Stimulated activated CD4-positive, alpha-beta T cell treated with anti-CD3 and anti-CD28 coated beads, Interleukin-4, amount 100 ng/mL, for 48 hours (primary cell): ENCODE results near the gene ARID5B.
"Not testable (repeated sequence)": the region's sequence is repeated elsewhere in the genome, so short reads cannot be mapped to it uniquely, and the experiment has no call there.

ENCODE experiments used
- DNase-seq, 2 donors: peaks; one replicate each; pipeline ENCODE4 v3.0.0-alpha.2; 2020; ENCODE audit warnings: low read depth in 2 of 2

The ARID5B gene

DNA sequence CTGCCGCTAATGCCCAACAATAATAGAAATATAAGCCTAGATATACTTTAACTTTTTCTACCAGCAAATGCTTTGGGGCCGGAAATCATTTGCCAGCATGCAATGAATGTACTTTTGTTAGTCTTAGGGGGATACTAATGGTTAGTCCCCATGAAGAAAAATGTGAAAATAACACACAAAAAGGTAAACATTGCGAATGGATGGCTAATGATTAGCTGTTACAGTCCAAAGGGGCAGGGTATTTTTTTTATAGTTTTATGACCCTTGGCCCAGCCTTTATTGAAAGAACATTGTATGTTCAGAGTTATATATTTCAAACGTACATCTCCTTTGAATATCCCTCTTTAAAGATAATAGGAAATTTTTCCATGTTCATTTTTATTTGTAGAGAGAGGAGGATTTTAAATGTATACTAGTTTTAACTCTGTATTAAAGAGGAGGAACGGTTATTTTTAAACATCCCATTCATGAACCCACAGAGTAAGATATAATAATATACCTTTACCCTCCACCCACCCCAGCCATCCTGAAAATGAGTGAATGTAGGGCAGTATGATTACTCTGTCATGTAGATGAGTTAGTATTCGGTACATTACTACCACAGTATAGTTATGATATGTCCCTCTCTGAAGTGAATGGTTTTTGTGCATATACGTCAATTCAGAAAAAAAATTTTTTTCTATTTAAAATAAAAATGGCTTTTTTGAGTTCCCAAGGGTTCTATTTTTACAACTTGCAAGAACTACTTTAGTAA lies 63.6 kb downstream of the ARID5B start:
- no peak for DNase-seq

DNA sequence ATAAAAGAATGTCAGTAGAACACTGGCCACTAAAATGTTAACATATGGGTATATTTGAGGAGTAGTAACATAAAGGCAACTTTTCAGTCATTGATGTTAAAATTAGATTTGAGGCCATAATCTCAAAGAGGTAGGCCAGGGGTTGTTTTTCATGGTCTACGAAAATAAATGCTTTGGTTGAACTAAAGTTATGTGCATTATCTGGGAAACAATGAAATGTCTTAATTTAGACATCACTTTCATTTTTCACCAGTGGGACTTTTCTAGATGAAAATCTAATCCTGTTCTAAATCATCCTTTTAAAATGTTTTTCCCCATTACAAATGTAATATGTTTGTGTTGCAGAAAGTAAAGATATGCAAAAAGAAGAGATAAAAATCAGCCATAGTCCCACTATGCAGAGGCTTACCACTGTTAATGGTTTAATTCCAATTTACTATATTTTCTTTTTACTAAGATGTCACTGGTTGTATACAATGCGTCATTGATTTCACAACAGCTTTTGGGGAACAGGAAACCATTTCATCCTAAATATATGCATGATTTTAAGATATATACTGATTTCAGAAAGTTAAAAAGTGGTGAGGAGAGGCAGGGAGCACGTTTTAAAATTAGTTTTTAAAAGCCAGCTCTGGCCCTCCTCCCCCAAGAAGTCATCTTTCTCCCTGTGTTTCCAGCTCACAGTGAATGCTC lies 64.3 kb downstream of the ARID5B start:
- no peak for DNase-seq

DNA sequence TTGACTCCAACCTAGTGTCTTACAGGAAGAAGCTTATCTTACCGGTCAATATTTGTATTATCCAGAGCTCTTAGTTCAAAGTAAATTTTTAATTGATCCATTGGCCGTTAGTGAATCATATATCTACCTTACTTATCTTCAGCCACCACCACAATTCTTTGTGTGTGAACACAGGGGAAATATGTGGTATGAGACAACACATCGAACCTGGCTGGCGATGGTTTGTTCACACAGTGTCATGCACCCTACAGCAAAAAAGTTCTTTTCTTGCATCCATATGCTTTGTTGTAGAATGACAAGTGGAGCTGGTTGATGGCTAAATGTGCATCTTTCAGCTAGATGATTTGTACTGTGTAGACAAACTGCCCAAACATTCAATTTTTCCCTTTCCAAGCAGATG lies 65.8 kb downstream of the ARID5B start:
- DNase-seq = no peak

DNA sequence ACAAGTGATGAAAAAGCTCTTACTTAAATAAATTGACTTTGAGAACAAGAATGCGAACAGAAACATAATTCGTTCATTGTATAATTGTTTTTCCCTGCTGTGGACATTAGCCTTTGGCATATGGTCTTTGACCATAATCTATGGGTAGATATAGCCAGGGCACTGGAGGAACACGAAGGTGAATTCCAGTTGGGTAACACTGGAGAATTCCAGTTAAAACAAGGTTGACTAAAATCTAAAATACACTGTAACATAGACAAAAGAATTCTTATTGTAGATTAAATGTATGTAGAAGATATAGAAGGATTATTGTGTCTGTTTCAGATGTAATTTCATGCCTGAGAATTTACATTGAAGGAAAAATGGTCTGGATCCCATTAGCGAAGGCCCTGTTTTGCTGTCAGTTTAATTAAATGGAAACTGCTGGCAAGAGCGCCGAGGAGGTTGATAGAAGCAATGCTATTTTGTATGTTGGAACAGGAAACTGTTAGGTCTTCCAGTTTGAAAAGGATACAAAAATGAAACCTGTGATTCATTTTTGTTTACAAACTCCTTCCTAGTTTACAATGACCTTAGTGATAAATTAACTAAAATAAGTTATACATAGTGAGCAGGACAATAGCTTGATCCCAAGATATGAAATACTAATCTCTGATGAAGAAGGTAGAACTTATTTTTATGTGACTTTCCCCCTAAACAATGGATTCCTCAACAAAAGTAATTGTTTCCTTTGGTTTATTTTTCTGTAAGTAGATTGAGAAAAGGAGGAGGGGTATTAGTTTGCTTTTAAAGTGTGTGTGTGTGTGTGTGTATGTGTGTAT lies 68.9 kb downstream of the ARID5B start:
- DNase-seq = no peak

DNA sequence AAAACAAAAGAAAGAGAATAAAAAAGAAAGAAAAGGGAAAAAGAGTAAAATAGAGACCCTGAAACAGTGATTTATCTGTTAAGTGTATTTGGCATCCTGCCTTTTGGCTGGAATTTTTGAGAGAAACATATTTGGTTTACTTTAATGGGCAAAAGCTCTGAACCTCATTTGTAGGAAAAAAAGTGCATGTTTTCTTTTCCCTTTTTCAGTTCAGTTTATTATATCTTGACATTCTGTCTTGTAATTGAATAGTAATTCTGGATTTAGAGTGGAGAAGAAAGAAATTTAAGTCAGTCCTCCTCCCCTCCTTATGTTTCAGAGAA lies 69.5 kb downstream of the ARID5B start:
- no peak for DNase-seq

DNA sequence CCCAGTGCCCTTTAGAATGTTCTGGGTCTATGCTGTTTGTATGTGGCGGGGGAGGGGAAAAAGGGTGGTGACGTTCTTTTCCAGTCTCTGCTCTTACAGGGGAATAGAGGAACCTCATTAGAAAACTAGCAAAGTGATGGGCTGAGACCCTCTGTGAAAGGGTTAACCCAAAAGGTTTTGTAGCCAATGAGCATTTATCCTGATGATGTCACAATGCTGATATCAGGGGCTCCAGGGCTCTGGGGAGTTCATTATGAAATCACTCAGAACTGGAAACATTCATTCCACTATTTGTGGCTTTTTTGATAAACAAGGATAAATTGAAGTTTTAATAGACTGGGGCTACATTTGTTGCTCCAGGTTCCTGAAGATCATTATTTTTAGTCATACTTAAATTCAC lies 71.7 kb downstream of the ARID5B start:
- DNase-seq = no peak

DNA sequence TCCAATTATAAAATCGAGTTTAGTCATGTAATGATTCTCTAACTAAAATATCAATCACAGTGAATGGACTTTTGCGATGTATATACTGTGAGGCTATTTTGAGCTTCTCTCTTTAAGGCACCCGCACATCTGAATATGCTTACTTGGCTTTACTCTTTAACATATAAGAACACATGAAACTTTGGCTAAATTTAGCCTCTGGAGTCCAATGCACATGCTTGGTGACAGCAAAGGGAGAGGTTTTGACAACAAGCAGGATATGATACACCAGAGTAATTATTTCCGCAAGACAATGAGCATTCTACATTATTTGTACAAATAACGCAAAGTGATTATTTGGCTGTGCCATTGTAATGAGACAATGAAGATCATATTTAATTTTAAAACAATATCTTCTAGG lies 72.4 kb downstream of the ARID5B start:
- no peak for DNase-seq

DNA sequence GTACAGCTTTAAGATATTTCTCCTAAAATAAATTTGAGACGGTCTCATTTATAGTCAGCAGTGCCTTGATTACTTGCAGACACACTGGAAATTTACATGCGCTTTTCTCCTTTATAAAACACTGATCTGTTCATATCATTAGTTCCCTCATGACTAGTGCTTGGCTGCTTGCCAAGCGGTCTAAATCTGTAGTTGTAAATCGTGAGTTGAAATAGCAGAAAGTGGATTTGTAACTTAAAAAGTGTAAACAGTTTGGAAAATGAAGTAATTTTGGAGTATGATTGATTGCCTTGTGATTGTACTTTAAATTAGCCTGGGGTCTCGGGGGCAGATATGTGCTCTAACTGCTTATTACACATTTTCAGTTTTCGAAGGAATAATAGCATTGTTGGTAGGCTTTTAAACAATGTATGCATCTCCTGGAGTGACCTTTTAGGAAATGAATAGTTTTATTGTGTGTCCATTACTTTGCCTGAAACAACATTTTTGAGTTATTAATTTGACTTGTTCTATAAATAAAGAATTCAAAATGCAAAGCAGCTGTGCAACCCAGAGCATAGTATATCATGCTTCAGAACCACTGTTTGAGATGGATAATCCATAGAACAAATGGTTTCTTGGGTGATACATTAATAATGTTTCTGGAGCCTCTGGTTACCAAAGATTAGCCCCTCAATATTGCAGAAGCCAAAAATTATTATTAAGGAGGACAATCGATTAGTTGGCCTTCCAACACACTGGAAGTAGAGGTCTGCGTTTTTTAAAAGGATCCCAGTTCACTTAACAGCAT lies 73.3 kb downstream of the ARID5B start:
- DNase-seq = no peak

DNA sequence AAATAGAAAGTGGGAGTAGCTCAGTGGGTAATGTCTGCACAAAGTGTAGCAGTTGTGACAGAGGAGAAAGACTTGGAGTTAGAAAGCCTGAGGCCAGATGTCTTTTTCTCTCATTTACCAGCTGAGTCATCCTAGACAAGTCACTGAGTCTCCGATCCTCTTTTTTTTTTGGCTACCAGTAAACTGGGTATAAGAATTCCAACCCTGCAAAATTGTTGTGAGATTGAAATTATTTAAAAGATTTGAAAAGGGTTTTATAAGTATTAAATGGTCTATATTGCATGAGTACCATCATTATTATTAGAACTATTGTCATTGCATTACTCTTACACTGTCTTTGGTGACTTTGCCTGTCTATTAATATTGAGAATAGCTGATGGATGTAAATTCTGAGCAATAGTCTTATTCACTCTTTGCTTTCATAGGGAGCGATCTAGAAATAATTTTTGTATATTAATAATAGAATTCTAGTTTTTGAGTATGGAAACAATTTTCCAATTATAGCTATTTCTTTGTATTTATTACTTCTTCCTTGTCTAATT lies 74.0 kb downstream of the ARID5B start:
- DNase-seq = no peak

DNA sequence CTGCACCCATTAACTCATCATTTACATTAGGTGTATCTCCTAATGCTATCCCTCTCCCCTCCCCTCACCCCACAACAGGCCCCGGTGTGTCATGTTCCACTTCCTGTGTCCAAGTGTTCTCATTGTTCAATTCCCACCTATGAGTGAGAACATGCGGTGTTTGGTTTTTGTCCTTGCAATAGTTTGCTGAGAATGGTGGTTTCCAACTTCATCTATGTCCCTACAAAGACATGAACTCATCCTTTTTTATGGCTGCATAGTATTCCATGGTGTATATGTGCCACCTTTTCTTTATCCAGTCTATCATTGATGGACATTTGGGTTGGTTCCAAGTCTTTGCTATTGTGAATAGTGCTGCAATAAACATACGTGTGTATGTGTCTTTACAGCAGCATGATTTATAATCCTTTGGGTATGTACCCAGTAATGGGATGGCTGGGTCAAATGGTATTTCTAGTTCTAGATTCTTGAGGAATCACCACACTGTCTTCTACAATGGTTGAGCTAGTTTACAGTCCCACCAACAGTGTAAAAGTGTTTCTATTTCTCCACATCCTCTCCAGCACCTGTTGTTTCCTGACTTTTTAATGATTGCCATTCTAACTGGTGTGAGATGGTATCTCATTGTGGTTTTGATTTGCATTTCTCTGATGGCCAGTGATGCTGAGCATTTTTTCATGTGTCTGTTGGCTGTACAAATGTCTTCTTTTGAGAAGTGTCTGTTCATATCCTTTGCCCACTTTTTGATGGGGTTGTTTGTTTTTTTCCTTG lies 75.6 kb downstream of the ARID5B start:
- DNase-seq = not testable (repeated sequence)

DNA sequence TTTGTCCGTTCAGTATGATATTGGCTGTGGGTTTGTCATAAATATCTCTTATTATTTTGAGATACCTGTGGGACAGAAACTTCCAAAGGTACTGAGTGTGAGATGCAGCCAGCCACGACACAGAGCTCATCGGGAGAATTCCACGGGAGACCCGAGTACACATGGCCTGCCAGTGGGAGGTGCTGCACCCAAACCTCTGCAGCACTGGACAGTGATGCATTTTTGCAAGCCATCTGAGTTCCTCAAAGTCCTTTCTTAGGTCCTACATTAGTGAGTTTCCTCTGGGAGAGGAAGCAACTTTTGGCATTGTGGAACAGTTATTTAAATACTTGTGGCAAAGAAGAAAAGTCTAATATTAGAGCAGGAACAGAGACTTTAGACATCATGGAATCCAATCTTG lies 77.5 kb downstream of the ARID5B start:
- DNase-seq = no peak

DNA sequence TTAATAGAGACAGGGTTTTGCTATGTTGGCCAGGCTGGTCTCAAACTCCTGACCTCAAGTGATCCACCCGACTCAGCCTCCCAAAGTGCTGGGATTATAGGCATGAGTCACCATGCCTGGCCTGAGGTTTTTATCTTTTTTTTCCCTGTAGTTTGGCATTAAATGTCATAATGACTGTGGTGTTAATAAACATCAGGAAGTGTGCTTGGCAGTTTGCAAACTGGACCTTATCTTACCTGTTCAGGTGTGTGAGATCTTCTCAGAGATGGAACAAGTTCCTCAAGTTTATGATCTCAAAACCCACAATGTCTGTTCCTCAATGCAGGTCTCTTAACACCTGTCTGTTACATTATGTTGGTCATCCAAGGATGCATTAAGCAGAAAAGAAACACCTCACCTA lies 80.0 kb downstream of the ARID5B start:
- DNase-seq = no peak

DNA sequence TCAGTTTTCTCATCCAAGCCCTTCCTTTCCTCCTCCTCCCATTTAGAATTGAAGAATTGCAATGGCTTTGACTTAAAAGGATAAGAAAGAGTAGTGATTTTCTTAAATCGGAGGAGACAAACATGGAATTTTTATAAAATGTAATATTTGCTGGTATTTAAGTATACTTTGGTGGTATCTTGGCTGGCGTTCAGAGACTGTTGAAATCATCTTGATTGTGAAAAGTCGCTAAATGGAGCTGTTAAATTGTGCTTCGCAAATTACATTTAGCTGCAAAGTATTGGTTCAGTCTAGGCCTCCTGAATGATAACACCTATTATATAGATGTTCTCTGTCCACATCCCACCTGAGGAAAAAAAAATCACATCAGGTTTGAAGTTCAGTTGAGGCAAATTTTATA lies 81.8 kb downstream of the ARID5B start:
- no peak for DNase-seq

DNA sequence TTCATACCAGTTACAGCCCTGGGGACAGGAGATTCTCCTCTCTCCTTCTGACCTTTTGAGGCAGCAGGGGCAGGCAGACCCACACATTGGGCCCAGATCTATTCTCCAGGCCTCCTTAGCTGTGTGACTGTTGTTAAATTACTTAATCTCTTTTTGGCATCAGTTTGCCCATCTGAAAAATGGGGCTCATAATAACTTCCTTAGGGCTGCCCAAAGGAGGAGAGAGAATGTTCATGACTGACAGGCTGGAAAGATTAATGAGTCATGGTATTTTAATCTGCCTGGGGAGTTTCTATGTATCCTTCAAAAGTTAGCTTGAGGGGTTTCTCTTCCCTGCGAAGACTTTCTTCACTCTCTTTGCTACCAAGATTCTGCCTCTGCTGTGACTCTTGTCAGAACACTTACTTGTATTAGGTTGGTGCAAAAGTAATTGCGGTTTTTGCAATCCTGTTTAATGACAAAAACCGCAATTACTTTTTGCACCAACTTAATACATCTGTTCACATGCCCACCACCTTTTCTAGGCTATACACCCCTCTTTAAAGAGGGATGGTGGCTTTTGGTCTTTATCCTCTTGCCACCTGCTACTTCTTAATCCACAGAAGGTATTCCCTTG lies 83.4 kb downstream of the ARID5B start:
- no peak for DNase-seq

DNA sequence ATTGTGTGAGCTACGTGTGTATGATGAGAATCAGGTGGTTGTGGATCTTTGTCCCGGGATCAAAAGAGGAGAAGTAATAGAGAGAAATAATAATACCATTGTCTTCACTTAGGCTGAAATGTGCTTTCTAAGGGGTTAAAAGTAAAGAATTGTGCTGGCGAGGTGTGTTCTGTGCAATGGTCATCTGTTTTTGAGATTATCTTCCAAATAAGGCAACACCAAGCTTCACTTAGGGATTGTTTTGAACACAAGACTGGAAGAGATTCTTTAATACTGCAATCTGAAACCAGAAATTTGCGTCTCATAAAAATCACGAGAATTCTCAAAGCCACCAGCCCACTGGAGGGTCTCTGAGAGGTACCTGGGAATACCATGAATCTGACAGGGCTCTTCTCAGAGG lies 84.2 kb downstream of the ARID5B start:
- no peak for DNase-seq

DNA sequence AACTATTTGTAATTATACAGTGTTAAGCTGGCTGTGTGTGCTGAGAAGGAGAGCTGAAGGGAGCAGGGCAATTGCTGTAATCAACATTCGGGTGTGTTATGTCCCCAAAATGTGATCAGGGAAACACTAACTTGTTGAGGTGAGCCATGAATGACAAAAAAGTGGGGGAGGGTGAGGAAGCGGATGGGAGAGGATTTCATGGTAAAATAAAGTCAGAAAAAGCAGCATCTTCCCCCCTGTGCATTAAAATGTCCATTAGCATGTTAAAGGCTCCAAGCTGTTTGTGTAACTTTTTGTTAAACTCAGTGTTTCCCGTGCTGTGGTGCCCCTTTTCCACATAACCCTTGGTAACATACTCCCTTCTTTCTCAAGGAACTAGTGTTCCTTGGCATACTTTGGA lies 84.9 kb downstream of the ARID5B start:
- no peak for DNase-seq

DNA sequence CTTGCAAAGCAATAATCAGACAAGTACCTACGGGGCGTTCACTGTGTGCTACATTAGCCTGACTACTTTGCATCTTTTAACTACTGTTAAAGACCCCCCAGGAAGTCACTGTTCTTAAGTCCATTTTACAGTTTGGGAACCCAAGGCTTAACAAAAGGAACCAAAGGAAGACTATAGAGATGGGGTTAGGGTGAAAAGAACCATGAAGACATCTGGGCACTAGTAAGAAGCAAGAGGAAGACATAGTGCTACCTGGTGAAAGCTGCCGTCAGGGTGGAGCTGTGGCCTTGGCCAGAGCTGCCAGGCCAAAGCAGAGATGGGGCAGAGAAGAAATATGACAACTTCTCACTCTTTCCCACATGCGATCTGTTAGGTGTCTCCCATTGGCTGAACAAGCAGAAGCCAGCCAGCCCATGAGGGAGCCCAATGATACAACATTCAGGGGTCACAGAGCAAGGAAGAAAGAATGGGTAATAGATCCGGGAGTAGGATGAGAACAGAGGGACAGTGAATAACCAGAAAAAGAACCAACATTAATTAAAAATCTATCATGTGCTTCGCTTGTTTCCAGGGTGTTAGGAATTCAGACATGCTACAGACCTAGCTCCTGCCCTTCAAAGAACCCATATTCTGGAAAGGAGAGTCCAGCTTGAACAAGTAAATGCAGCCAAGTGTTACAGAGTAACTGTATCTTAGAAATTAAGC lies 85.4 kb downstream of the ARID5B start:
- DNase-seq = no peak

DNA sequence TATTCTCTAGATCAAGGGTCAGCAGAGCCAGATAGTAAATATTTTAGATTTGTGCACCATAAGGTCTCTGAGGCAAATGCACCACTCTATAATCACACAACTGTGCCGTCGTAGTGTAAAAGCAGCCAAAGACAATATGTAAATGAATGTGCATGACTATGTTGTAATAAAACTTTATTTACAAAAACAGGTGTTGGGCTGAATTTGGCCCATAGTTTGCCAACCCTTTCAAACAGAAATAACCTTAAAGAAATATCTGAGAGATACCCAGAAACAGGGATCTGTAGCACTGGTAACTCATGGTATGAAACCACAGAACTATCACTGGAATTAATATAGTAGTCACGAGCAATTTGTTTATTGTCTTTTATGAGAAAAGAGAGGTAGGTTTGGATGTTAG lies 86.0 kb downstream of the ARID5B start:
- DNase-seq = no peak

DNA sequence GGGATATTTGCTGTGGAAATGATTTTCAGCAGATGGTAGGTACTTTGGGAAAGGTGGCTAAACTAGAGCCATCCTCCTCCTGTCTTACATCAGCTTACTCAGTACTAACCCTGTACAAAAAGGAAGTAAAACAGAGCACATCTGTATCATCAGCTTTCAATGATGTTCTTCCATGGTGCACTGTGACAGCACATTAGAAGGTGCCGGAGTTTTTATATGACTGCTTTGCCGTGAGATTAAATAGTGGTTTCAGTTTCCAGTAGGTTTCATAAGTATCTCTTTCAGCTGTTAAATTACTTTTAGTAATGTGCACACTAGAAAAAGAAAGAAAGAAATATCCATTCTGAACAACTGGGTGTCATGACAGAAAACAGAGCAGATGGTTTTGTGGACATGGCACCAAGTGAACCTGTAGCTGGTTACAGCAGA lies 86.5 kb downstream of the ARID5B start:
- no peak for DNase-seq
